ENCODE data around the gene KCNJ4.

KCNJ4 gene

GRCh38 chr22:38415561-38416321 lies 39.3 kb downstream of the KCNJ4 start:
- no peaks in the 10 kb centered on the region for H3K9me3 ChIP-seq (ENCODE audit: control insufficient read depth, low read length)
- H2BK5ac ChIP-seq (ENCODE audit: low read depth, low read length, poor library complexity, severe bottlenecking) = no peak overlapping the region
- H4K91ac ChIP-seq (ENCODE audit: low read length) = no peak overlapping the region
- H3K27ac ChIP-seq (ENCODE audit: low read length, poor library complexity, severe bottlenecking) = no peak overlapping the region
- H3K4me1 ChIP-seq (ENCODE audit: control insufficient read depth, insufficient read depth, low read depth, low read length) = peaks cover 15% of the 10 kb centered on the region
- H3K23ac ChIP-seq (ENCODE audit: low read length in 2 of 2) = no peak overlapping the region
- H3K79me1 ChIP-seq (replicated peaks; ENCODE audit: low read length, poor library complexity, severe bottlenecking) = no peaks in the 10 kb centered on the region
- H3K27me3 ChIP-seq (ENCODE audit: control insufficient read depth in 1 of 2, insufficient read depth in 1 of 2, low read length in 2 of 2) = peaks cover 7 to 40% of the 10 kb centered on the region in 2 experiments
- H3K9ac ChIP-seq (ENCODE audit: low read length) = no peak overlapping the region
- no peak overlapping the region for H3K14ac ChIP-seq (ENCODE audit: low read length in 2 of 2)
- no peak overlapping the region for H2BK120ac ChIP-seq (ENCODE audit: low read depth, low read length)
- H3K4me2 ChIP-seq (ENCODE audit: low read length, poor library complexity, severe bottlenecking) = no peak overlapping the region
- peak overlapping the region in 1 of 2 experiments; percentile 16 for H2BK12ac ChIP-seq (ENCODE audit: low read length in 2 of 2)
- H3K36me3 ChIP-seq (ENCODE audit: control insufficient read depth in 1 of 2, insufficient read depth in 2 of 2, low read depth in 1 of 2, low read length in 2 of 2) = no peaks in the 10 kb centered on the region
- H3K4me3 ChIP-seq (ENCODE audit: insufficient read depth in 1 of 2, low read depth in 1 of 2, low read length in 2 of 2) = no peak overlapping the region
- no peak overlapping the region for H3K18ac ChIP-seq (ENCODE audit: low read depth in 1 of 2, low read length in 2 of 2)
- no peak for DNase-seq
- no peak overlapping the region for H2AK5ac ChIP-seq (ENCODE audit: low read length, severe bottlenecking)
- no peak overlapping the region for H2BK15ac ChIP-seq (ENCODE audit: low read depth, poor library complexity, severe bottlenecking)
- 65% methylated on average over 22 of the region's 22 CpGs for WGBS
- H4K8ac ChIP-seq (ENCODE audit: low read length) = no peak overlapping the region
- H3K4ac ChIP-seq (ENCODE audit: low read depth in 1 of 2, low read length in 2 of 2) = no peak overlapping the region
- no peak overlapping the region for H2AFZ ChIP-seq (ENCODE audit: low read depth, low read length)

GRCh38 chr22:38415046-38415445 lies 40.0 kb downstream of the KCNJ4 start:
- Histone ChIP-seq H3K14ac (ENCODE audit: low read length in 2 of 2) (no peak overlapping the region), H3K27ac (ENCODE audit: low read length, poor library complexity, severe bottlenecking) (no peak overlapping the region), H2AK5ac (ENCODE audit: low read length, severe bottlenecking) (no peak overlapping the region), H3K79me1 (replicated peaks; ENCODE audit: low read length, poor library complexity, severe bottlenecking) (no peaks in the 10 kb centered on the region), H3K36me3 (ENCODE audit: control insufficient read depth in 1 of 2, insufficient read depth in 2 of 2, low read depth in 1 of 2, low read length in 2 of 2) (no peaks in the 10 kb centered on the region), H2BK5ac (ENCODE audit: low read depth, low read length, poor library complexity, severe bottlenecking) (no peak overlapping the region), H2AFZ (ENCODE audit: low read depth, low read length) (no peak overlapping the region), H3K4me3 (ENCODE audit: insufficient read depth in 1 of 2, low read depth in 1 of 2, low read length in 2 of 2) (no peak overlapping the region), H3K4me1 (ENCODE audit: control insufficient read depth, insufficient read depth, low read depth, low read length) (peaks cover 15% of the 10 kb centered on the region), H3K9me3 (ENCODE audit: control insufficient read depth, low read length) (no peaks in the 10 kb centered on the region), H4K8ac (ENCODE audit: low read length) (no peak overlapping the region), H4K91ac (ENCODE audit: low read length) (no peak overlapping the region), H3K4ac (ENCODE audit: low read depth in 1 of 2, low read length in 2 of 2) (no peak overlapping the region), H3K9ac (ENCODE audit: low read length) (no peak overlapping the region), H2BK120ac (ENCODE audit: low read depth, low read length) (no peak overlapping the region), H3K27me3 (ENCODE audit: control insufficient read depth in 1 of 2, insufficient read depth in 1 of 2, low read length in 2 of 2) (peaks cover 7 to 36% of the 10 kb centered on the region in 2 experiments), H3K18ac (ENCODE audit: low read depth in 1 of 2, low read length in 2 of 2) (no peak overlapping the region), H3K23ac (ENCODE audit: low read length in 2 of 2) (no peak overlapping the region), H2BK15ac (ENCODE audit: low read depth, poor library complexity, severe bottlenecking) (no peak overlapping the region), H2BK12ac (ENCODE audit: low read length in 2 of 2) (no peak overlapping the region), H3K4me2 (ENCODE audit: low read length, poor library complexity, severe bottlenecking) (no peak overlapping the region)
- WGBS = 85% methylated on average over 12 of the region's 12 CpGs
- no peak for DNase-seq

GRCh38 chr22:38414009-38414395 lies 41.0 kb downstream of the KCNJ4 start:
- Histone ChIP-seq H3K18ac (ENCODE audit: low read depth in 1 of 2, low read length in 2 of 2) (no peak overlapping the region), H3K4ac (ENCODE audit: low read depth in 1 of 2, low read length in 2 of 2) (no peak overlapping the region), H4K91ac (ENCODE audit: low read length) (no peak overlapping the region), H4K8ac (ENCODE audit: low read length) (no peak overlapping the region), H2AK5ac (ENCODE audit: low read length, severe bottlenecking) (no peak overlapping the region), H3K36me3 (ENCODE audit: control insufficient read depth in 1 of 2, insufficient read depth in 2 of 2, low read depth in 1 of 2, low read length in 2 of 2) (no peaks in the 10 kb centered on the region), H3K23ac (ENCODE audit: low read length in 2 of 2) (no peak overlapping the region), H2AFZ (ENCODE audit: low read depth, low read length) (no peak overlapping the region), H3K4me2 (ENCODE audit: low read length, poor library complexity, severe bottlenecking) (no peak overlapping the region), H3K27me3 (ENCODE audit: control insufficient read depth in 1 of 2, insufficient read depth in 1 of 2, low read length in 2 of 2) (peaks cover 7 to 30% of the 10 kb centered on the region in 2 experiments), H3K9me3 (ENCODE audit: control insufficient read depth, low read length) (no peaks in the 10 kb centered on the region), H2BK12ac (ENCODE audit: low read length in 2 of 2) (no peak overlapping the region), H3K14ac (ENCODE audit: low read length in 2 of 2) (no peak overlapping the region), H3K4me1 (ENCODE audit: control insufficient read depth, insufficient read depth, low read depth, low read length) (peaks cover 15% of the 10 kb centered on the region), H3K79me1 (replicated peaks; ENCODE audit: low read length, poor library complexity, severe bottlenecking) (no peaks in the 10 kb centered on the region), H3K4me3 (ENCODE audit: insufficient read depth in 1 of 2, low read depth in 1 of 2, low read length in 2 of 2) (no peak overlapping the region), H2BK15ac (ENCODE audit: low read depth, poor library complexity, severe bottlenecking) (no peak overlapping the region), H2BK5ac (ENCODE audit: low read depth, low read length, poor library complexity, severe bottlenecking) (no peak overlapping the region), H3K9ac (ENCODE audit: low read length) (no peak overlapping the region), H3K27ac (ENCODE audit: low read length, poor library complexity, severe bottlenecking) (no peak overlapping the region), H2BK120ac (ENCODE audit: low read depth, low read length) (no peak overlapping the region)
- no peak for DNase-seq
- 92% methylated on average over 7 of the region's 7 CpGs for WGBS

GRCh38 chr22:38413085-38414008 lies 41.7 kb downstream of the KCNJ4 start:
- Histone ChIP-seq H2AK5ac (ENCODE audit: low read length, severe bottlenecking) (no peak overlapping the region), H2BK5ac (ENCODE audit: low read depth, low read length, poor library complexity, severe bottlenecking) (no peak overlapping the region), H3K4me1 (ENCODE audit: control insufficient read depth, insufficient read depth, low read depth, low read length) (peaks cover 14% of the 10 kb centered on the region), H3K27ac (ENCODE audit: low read length, poor library complexity, severe bottlenecking) (no peak overlapping the region), H3K23ac (ENCODE audit: low read length in 2 of 2) (no peak overlapping the region), H3K4ac (ENCODE audit: low read depth in 1 of 2, low read length in 2 of 2) (no peak overlapping the region), H3K9ac (ENCODE audit: low read length) (no peak overlapping the region), H2BK120ac (ENCODE audit: low read depth, low read length) (no peak overlapping the region), H3K4me3 (ENCODE audit: insufficient read depth in 1 of 2, low read depth in 1 of 2, low read length in 2 of 2) (peak overlapping the region in 1 of 2 experiments; percentile 63), H3K36me3 (ENCODE audit: control insufficient read depth in 1 of 2, insufficient read depth in 2 of 2, low read depth in 1 of 2, low read length in 2 of 2) (no peaks in the 10 kb centered on the region), H2BK12ac (ENCODE audit: low read length in 2 of 2) (no peak overlapping the region), H3K79me1 (replicated peaks; ENCODE audit: low read length, poor library complexity, severe bottlenecking) (no peaks in the 10 kb centered on the region), H4K8ac (ENCODE audit: low read length) (no peak overlapping the region), H3K27me3 (ENCODE audit: control insufficient read depth in 1 of 2, insufficient read depth in 1 of 2, low read length in 2 of 2) (peaks cover 7 to 25% of the 10 kb centered on the region in 2 experiments), H2AFZ (ENCODE audit: low read depth, low read length) (no peak overlapping the region), H3K4me2 (ENCODE audit: low read length, poor library complexity, severe bottlenecking) (no peak overlapping the region), H3K14ac (ENCODE audit: low read length in 2 of 2) (no peak overlapping the region), H3K18ac (ENCODE audit: low read depth in 1 of 2, low read length in 2 of 2) (no peak overlapping the region), H4K91ac (ENCODE audit: low read length) (no peak overlapping the region), H2BK15ac (ENCODE audit: low read depth, poor library complexity, severe bottlenecking) (no peak overlapping the region), H3K9me3 (ENCODE audit: control insufficient read depth, low read length) (no peaks in the 10 kb centered on the region)
- 84% methylated on average over 19 of the region's 20 CpGs for WGBS
- no peak for DNase-seq
